GM19328 (cell line): ENCODE data around the gene COL7A1.

Experiments used
- ATAC-seq: cut with Tn5 transposase; IDR thresholded peaks from one replicate; pipeline ENCODE4 v1.9.1; 2021; ENCODE audit warnings: mild to moderate bottlenecking, moderate library complexity; ENCODE audit not compliant: unreplicated experiment

COL7A1 gene

DNA sequence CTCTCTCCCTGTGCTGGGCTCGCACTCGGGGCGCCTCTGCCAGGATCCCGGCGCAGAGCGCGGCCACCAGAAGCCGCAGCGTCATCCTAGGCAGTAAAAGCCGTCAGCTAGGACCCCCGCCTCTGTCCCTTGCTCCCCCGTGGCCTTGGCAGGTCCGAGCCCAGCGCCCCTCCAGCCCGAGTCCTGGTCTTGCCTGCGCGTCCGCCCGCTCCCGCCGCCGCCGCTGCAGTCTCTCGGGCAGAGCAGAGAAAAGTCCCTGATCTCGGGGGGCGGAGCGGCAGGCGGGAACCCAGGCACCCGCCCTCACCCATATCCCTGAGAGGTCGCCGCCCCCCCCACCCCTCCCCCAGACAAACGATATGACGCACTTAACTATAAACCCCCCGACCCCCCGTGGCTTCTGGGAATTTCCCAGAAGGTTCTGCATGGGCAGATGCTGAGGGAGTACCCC is at the start of gene COL7A1:
Gene COL7A1 (minus strand): TSS at position 255 of the 451 bp plus-strand sequence. CDS start 170 bp downstream, at position 85.
- no peak for ATAC-seq

DNA sequence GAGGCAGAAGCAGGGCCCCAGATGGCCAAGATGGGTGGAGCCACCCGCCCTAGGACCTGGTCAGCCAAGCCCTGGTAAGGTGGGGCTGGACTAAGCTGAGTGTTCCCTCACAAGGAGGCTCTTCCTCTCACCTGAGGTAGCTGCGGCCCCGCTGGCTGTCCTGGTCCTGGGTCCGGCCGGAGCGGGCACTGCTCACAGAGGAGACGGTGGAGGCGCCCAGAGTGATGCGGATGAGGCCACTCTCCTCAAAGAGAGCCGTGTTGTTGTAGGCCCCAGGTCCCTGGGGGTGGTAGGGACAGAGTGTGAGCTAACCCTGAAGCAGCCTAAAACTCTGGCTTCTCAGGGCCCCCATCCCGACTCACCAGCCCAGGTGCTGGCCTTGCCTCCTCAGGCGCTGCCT is 47.5 kb upstream of the COL7A1 start:
- ATAC-seq, result no peak

DNA sequence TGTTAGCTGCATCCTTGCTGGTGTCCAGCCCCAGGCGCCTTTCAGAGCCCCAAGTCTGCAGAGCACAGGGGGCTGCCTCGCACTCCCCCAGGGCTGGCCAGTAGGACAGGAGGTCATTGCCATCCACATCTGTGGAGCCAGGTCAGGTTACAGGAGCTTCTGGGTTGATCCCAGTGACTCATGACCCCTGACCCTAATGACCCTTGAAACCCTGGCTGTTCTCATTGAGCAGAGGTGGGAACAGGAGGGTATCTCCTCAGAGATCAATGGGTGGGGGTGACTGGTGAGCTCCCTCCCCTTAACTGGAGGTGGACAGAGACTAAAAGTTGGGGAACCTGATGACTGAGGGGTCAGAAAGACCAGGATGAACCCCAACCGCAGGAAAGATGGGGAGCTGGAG is 46.3 kb upstream of the COL7A1 start:
- no peak for ATAC-seq

DNA sequence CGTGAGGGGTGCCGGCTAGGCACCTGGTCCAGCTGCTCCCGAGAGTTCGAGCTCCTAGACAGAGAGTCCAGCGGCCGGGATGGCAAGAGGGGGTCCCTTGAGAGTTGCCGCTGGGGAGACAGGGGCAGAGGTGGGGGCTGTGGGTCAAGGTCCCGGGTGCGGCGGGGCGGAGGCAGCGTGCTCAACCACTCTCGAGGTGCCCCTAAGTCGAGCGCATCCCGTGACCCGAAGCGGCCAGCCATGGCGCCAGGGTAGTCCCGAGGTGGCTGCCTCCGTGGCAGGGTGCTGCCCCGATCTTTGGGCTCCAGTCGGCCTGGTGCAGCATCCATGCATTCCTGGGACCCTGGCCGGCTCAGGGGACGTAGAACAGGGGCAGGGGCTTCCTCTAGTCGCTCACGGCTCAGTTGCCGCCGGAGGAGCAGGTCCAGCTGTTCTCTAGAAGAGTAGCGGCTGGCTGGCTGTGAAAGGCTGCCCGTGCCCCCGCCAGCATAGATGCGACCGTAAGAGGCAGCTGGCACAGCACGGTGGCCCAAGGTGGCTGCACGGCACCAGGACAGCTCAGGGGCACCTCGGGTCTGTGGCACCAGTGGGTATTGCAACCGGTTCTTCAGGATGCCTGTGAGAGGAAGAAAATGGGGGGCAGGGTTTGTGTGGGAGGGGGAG is 44.9 kb upstream of the COL7A1 start:
- ATAC-seq, result no peak

DNA sequence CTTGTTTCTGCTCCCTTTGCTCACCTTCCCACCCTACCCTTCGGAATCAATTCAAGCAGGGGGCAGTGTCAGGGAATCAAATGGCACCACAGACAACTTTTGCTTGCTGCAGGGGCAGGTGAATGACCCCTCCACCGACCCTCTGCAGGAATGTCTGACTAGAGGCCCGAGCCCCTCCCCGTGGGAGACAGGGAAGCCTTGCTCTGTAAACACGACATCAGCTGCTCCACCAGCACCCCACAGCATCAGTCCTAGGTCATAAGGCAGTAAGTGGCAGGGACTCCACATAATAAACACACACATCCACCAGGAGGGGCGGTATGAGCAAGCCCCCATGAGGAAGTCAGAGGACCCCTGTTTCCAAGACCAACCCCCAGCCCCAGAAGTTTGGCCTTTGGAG is 42.2 kb upstream of the COL7A1 start:
- ATAC-seq, result no peak

DNA sequence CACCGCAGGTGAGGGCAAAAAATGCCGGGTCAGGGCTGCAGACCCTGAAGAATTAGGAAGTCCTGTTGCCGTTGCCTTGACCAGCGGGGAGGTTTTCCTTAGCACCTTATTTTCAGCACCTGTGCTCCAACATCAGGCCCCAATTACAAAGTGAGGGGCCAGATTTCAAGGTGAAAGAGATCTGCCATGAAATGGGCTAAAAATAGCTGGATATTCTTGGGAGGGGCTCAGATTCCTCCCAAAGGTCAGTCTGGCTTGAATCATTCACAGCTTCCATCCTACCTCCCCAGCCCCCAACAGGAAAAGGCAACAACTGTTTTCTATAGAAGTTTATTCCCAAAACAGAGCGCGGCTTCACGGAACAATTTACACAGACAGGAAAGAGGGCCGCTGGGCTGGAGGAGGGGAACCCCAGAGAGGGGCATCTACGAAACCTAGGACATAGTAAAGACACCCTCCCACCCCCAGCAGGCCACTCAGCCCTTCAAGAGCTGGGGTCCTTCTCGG is 41.1 kb upstream of the COL7A1 start:
- no peak for ATAC-seq

DNA sequence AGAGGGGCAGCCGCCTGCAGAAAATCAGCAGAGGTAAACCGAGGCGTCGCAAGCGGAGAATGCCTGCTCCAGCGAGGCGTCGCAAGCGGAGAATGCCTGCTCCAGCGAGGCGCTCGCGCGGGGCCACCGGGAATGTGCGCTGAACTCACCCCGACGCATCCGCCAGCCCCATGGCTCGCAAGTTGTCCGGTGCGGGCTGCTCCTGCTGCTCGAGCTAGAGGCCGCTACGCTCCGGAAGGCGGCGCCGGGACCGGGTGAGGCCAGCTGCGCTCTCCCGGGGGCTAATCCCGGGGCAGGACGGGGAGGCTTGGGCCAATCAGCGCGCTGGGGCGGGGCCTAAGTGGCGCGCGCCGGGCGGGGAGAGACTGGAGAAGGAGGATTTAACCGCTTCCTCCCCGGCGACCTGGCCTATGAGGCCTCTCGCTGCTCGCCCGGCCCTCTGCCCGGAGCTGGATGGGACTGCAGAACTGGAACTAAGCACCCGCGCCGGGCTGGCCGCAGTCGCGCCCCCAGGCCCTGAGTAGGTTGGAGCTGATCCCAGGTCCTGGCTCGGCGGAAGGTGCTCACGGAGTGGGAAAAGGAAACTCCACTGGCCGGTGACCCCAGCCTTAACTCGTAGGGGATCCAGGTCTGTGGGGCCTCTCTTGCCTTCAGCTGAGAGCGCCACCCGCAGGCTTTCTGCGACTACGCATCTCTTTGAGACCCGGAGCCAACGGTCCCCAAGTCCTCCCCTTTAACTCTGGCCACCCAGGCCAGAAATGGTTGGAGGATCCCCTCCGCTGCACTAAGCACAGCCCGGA is 40.3 kb upstream of the COL7A1 start, which contains the start of gene SLC26A6:
Gene SLC26A6 (minus strand): TSS at position 240 of the 800 bp plus-strand sequence. CDS start 68 bp downstream, at position 172.
- ATAC-seq, result peak; percentile 89

DNA sequence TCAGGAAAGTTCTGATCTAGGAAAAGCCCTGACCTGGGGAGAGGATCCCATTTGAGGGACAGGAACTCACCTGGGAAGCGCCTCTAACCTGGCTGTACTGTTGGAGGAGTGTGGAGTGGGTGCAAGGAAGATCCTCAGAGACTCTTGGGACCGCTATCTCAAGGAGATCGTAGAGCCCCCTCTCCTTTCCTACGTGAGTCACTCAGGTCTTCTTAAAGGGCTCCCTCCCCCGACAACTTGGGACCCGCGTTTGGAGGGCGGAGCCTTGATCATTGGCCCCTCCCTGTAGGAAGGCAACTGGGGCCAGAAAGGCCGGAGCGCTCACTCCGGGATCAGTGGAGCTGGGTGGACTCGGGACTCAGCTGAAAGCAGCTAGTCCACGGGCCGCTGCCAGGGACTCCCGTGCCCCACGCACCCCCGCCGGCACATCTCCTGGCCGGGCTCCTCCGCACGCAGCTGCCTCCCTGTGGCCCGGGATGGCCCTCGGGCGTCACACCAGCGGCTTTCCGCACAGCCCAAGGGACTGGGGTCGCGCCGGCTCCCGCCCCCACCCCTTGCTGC is 39.6 kb upstream of the COL7A1 start:
- ATAC-seq, result no peak

DNA sequence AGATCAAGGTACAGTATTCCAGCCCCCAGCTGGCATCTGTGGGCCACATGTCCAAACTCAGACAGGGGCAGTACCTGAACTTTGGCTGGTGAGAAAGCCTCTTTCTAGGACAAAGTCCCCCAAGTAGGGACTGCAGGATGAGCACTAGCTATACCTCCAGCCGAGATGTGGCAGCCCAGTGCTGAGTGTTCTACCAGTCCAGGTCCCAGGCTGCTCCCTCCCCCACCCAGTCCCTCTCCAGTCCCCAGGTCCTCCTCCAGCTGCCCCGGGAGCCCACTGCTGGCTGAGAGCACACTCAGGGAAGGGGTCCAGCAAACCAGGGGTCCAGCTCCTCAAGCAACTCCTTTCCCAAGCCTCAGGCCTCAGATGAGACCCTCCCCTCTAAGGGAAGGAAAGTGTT is 38.6 kb upstream of the COL7A1 start:
- no peak for ATAC-seq

DNA sequence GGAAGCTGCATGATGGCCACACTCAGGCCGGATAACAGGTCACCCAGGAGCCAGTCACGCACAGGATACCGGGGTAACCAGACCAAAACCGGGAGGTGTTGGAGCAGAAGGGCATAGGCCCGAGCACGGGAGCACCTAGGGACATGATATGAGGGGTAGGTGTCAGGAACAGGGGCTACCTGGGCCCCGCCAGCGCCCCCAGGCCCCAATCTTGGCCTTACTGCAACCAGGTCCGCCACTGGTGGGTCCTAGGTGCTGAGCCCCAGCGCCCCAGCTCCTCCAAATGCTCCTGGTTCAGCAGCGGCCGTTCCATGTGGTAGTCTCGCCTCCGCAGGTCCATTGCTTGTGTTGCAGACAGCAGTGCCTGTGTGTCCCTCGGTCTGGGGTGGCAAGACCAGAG is 38.1 kb upstream of the COL7A1 start:
- ATAC-seq, result no peak

DNA sequence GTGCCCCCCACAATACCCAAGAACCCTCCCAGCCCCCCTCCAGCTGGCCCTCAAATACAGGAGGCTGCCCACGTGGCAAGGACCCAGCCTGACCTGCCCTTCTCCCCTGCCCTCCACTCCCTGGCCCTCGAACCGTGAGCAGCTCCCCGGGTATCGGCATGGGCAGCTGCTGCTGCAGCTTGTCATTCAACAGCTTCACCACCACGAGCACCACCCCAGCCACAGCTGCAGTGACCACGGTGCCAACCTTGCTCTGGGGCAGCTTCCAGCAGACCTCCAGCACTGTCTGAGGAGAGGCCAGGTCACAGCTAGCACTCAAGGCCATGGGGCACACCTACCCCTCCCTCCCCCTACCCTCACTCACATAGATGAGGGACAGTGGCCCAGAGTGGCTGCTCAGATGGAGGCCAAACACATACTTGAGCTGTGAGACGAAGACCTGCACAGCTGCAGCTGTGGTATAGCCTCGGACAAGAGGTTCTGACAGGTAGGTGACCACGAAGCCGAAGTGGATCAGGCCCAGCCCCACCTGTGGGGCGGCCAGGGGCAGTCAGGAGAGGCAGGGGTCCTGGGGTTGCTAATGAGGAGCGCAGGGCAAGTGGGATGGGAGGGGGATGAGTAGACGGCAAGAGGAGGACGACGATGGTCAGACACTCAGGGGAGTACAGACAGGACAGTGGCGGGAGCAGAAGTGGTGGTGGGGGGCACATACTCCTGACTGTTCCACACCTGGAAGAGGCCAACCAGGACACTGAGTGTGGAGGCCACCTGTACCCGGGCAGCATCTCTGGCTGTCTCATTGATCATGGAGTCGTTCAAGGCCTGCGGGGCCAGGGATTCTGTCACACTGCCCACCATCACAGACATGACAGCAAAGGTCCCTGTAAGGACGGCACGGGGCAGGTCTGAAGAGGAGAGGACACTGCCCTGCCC is 36.7 kb upstream of the COL7A1 start:
- no peak for ATAC-seq

DNA sequence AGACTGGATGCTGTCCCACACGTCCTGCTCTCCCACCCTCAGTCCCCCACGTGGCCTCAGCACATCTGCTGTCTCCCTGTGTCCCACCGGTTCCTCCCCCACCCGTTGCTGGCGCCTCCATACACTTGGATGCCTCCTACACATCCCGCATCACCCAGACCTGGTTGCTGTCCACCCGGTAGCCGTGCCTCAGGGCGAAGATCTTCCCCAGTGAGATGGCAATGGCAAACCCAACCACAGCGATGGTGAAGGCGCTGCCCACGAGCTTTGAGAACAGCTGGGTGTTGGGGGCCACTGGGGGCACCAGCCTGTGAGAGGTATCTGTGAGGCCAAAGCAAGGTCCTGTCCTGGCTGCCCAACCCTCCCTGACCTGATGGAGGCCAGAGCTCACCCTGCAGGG is 35.7 kb upstream of the COL7A1 start:
- no peak for ATAC-seq

DNA sequence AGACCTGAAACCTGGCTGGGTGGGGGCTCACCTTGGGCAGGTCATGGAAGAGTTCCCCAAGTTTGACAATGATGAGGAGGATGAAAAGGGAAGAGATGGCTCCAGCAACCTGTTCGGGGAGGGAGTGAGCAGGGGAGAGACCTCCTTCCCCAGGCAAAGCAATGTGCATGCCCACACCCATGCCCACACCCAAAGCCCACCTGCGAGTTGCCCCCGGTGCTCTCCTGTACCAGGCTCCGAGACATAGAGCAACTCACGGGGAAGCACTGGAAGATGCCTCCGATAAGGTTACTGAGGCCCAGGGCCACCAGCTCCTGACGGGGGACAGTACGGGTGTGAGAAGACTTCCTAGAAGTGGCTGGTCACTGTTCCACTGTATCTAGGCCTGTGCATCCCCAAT is 35.3 kb upstream of the COL7A1 start:
- ATAC-seq, result no peak

DNA sequence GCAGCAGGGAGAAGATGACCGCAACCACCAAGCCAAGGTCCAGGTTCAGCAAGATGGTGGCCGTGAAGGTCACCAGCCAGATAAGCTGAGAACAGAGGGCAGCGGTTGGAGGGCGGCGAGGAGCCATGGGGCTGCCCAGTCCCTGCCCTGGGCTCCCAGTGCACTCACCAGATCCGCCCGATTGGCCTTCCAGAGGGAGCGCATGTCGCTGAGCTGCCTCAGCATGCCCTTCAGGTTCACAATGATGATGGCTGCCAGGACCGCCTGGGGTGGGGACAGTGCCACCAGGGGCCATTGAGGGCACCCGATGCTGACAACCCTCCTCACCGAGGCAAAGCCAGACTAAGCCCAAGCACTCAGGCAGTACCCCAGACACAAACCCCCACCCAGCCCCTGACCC is 34.8 kb upstream of the COL7A1 start:
- no peak for ATAC-seq

DNA sequence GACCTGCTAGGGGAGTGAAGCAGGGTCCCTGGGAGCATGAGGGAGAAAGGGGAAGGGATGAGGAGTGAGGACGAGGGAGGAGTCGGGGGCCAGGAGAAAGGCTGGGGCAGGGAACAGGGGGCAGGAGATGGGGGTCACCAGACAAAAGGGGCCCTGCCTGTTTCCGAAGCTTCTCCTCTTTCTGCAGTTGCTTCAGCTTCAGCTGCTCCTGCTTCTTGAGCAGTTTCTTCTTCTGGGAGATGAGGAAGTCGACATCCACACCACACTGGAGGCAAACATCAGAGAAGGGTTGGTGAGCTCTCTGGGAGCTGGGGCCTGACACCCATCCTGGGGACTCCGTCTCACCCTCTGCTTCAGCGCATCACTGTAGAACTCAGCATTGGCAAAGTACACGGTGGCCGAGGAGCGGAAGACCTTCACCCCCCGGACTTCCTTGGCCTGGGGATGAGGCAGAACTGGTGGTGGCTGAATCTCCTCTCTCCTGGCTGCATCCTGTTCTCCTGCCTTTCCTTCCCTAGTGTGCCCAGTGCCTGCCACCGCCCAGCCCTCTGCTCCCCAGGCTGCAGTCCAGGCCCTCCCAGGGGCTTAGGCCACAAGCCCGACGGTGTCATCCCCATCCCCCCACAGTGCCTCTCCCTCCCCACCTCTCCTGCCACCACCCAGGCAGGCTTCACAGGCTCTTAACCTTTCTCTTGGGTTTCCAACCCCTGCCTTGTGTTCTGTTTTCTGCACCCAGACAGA is 33.3 kb upstream of the COL7A1 start:
- ATAC-seq, result no peak

DNA sequence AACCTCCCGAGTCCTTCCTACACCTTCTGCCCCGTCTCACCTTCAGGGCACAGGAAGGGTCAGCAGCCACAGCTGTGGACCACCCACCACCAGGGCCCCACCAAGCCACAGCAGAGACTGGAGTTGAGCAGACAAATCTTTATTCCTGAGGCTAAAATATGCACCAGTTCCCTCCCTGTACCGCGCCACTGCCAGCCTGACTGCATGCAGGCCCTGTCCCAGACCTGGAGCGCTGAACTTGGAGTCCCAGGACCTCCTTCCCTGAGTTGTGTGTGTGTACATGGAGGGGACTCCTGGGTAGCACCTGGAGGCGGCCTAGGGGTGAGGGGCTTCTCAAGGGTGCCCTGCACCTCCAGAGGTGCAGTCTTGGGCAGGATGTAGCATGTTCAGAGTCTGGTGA is 30.5 kb upstream of the COL7A1 start:
- no peak for ATAC-seq

DNA sequence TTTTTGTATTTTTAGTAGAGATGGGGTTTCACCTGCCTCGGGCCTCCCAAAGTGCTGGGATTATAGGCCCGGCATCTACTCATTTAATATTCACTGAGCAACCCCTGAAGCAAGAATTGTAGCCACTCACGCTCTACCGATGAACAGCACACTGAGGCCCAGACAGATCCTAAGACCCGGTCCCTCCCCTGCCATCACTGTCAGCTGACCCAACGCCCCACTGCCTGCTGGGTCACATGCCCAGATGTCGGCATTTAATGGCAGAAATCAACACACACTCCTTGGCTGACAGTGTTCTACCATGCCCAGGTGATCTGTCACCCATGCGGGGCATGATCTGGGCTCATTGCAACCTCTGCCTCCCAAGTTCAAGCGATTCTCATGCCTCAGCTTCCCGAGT is 29.6 kb upstream of the COL7A1 start:
- ATAC-seq, result no peak

DNA sequence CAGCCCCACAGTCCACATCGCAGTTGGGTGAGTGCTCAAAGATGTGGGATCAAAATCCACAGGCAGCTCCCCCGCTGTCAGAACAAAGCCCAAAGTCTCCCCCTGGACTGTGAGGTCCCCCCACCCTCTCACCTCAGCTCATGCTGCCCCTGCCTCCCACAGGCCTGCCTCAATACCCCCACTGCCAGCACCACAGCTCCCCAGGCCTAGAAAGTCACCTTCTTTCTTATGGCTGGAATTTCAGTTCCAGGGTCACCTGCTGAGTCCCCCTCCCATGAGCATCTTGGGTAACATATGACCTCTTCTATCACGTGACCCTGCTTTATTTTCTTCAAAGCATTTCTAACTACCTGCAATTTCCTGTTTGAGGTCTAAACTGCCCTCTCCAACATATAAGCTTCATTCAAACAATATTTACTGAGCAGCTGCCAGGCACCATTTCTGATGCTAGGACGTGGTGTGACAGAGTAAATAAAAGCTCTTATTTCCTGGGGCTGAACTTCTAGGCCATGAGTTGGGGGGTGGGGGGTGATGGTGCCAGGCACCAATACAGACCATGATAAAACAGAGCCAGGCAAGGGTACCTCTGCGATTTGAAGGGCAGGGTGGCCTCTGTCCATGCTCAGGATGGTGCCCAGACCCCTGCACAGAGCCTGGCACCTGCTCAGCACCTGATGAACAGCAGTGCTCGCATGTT is 28.9 kb upstream of the COL7A1 start:
- no peak for ATAC-seq

DNA sequence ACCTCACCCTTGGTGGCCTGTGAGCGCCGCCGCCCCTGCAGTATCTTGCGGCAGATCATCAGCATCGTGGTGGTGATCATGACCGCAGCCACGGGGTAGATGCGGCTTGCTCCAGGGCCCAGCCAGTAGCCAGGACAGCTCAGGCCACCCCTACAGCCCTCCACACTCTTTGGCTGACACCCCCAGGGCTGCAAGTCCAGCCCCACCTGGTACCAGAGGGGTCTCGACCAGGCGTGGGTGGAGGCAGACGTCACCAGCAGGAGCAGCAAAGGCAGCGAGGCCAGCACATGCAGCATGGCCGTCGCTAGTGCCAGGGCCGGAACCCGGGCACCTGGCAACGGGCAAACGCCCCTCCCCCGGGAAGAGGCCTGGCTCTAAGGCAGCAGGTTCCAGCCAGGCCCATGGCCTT is 26.3 kb upstream of the COL7A1 start, which contains the start of gene TMEM89:
Gene TMEM89 (minus strand): TSS at position 309 of the 409 bp plus-strand sequence. CDS start 13 bp downstream, at position 296.
- ATAC-seq, result no peak
